Measurements from ENCODE around the gene PPP2R5D. TPM values are rescaled to one million over a fixed set of nuclear protein-coding genes. Genes with fewer than 3 reads are reported as not detected.
A peak's percentile ranks its signal among the peaks of the same experiment; 100 is the strongest.
"Not testable (repeated sequence)": the region's sequence is repeated elsewhere in the genome, so short reads cannot be mapped to it uniquely, and the experiment has no call there.

Gene PPP2R5D
- total and polyA plus RNA-seq, 9 of the 15 experiments (the other 6 are each of a cell fraction or from before 2014, with no cell fraction given): 1.3 to 96.1 (median 38.4) TPM

- BruUV-seq (replicated peaks): no TSS peak
- intact Hi-C loops (cut with micrococcal nuclease): no loop called here
- ATAC-seq: no peak
- in situ Hi-C loops (cut with MboI): no loop called here
- ChIA-PET CTCF (ENCODE audit: low intra/inter-chr PET ratio) (interaction anchor here (0.7 kb wide), 1 partner anchor 430 kb away, joined by 4 read pairs; no protein-coding TSS in a partner anchor), POLR2A (no interaction called here)
- Histone ChIP-seq H3K9ac (ENCODE audit: insufficient read depth in 1 of 2, low read depth in 2 of 2, low read length in 2 of 2) (no peak overlapping the region), H4K20me1 (replicated peaks; ENCODE audit: control insufficient read depth, insufficient read depth, low read length) (no peaks in the 10 kb centered on the region), H3K4me1 (replicated peaks in 1 of 2; ENCODE audit: control insufficient read depth in 2 of 2, insufficient read depth in 2 of 2, low read length in 2 of 2) (no peaks in the 10 kb centered on the region), H3K9me3 (replicated peaks; ENCODE audit: control insufficient read depth, insufficient read depth, low read depth, low read length) (no peaks in the 10 kb centered on the region), H3K79me2 (ENCODE audit: control insufficient read depth, insufficient read depth, low read length) (no peaks in the 10 kb centered on the region), H3K4me2 (ENCODE audit: insufficient read depth, low read length) (no peak overlapping the region), H3K9me1 (ENCODE audit: control insufficient read depth, insufficient read depth, low read length) (no peaks in the 10 kb centered on the region), H3K36me3 (ENCODE audit: control insufficient read depth, insufficient read depth, low read length) (no peaks in the 10 kb centered on the region), H3K4me3 (no peak overlapping the region), H3K27ac (ENCODE audit: extremely low read depth, low read depth, low read length) (no peak overlapping the region), H3K27me3 (ENCODE audit: control insufficient read depth in 2 of 2, insufficient read depth in 2 of 2, low read length in 2 of 2) (no peaks in the 10 kb centered on the region), H2AFZ (ENCODE audit: low read depth, low read length) (no peak overlapping the region)
- no peak for FAIRE-seq
- DNase-seq (ENCODE audit: extremely low read depth in 1 of 4, low spot score in 3 of 4): no peak
- 62% methylated on average over 4 of the region's 4 CpGs for WGBS (ENCODE audit: insufficient coverage, low coverage, missing lambda C conversion rate)
- TF ChIP-seq, protein P1, sequence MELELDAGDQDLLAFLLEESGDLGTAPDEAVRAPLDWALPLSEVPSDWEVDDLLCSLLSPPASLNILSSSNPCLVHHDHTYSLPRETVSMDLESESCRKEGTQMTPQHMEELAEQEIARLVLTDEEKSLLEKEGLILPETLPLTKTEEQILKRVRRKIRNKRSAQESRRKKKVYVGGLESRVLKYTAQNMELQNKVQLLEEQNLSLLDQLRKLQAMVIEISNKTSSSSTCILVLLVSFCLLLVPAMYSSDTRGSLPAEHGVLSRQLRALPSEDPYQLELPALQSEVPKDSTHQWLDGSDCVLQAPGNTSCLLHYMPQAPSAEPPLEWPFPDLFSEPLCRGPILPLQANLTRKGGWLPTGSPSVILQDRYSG (tag; conservative IDR thresholded peaks at IDR 0.05; ENCODE audit: low read depth): 0 out of 2 replicates have a peak, but pooled peaks have one; percentile 38
- TF ChIP-seq EGR1 (conservative IDR thresholded peaks at IDR 0.05) (no peak), CBFA2T3 (IDR thresholded peaks at IDR 0.05) (no peak), SMAD4 (CRISPR knock-in tag; conservative IDR thresholded peaks at IDR 0.05) (0 out of 2 replicates have a peak, but pooled peaks have one; percentile 22), CHD1 (IDR thresholded peaks at IDR 0.05; ENCODE audit: low read length) (no peak), PTRF (tag; IDR thresholded peaks at IDR 0.05) (peak; percentile 78), ZNF740 (CRISPR knock-in tag; IDR thresholded peaks at IDR 0.05) (no peak), ZNF740 (tag; IDR thresholded peaks at IDR 0.05) (0 out of 4 replicates have a peak, but pooled peaks of 1 of the 2 experiments have one; percentile 45), PTTG1 (tag; IDR thresholded peaks at IDR 0.05; ENCODE audit: low read depth) (peak; percentile 61), NR2C1 (IDR thresholded peaks at IDR 0.05) (no peak), NR2C1 (tag; IDR thresholded peaks at IDR 0.05) (0 out of 2 replicates have a peak, but pooled peaks have one; percentile 16), NR4A1 (CRISPR knock-in tag; IDR thresholded peaks at IDR 0.05) (no peak), NR4A1 (tag; IDR thresholded peaks at IDR 0.05) (0 out of 2 replicates have a peak, but pooled peaks have one; percentile 42), PHF20 (IDR thresholded peaks at IDR 0.05; ENCODE audit: partially characterized antibody) (no peak)
- TF ChIP-seq, protein P2, sequence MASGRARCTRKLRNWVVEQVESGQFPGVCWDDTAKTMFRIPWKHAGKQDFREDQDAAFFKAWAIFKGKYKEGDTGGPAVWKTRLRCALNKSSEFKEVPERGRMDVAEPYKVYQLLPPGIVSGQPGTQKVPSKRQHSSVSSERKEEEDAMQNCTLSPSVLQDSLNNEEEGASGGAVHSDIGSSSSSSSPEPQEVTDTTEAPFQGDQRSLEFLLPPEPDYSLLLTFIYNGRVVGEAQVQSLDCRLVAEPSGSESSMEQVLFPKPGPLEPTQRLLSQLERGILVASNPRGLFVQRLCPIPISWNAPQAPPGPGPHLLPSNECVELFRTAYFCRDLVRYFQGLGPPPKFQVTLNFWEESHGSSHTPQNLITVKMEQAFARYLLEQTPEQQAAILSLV (tag; IDR thresholded peaks at IDR 0.05): 0 out of 2 replicates have a peak, but pooled peaks have one; percentile 12
Observed at GRCh38 chr6:42952389-42952788, 32.0 kb upstream of the PPP2R5D start.

DNA sequence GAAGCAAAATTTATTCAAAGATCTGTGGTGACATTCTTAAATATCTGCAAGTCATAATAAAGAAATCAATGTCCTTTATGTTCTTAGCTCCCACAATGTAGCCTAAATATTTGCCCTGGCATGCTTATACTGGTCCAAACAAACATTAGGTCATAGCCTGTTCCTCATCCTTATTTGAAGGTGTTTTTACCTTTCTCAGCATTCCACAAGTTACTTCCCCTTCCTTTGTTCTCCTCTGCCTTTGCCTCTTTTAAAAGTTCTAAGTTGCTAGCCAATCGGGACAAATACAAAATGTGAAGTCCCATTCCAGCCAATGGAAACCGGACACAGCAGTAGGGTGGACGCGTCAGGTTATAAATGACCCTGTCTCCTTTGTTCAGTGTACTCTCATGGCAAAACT is 30.0 kb upstream of the PPP2R5D start:
- 46% methylated on average over 4 of the region's 4 CpGs for WGBS (ENCODE audit: insufficient coverage, low coverage, missing lambda C conversion rate)
- H3K9ac ChIP-seq (ENCODE audit: insufficient read depth in 1 of 2, low read depth in 2 of 2, low read length in 2 of 2); H3K36me3 ChIP-seq (ENCODE audit: control insufficient read depth, insufficient read depth, low read length); ATAC-seq; H3K27me3 ChIP-seq (ENCODE audit: control insufficient read depth in 2 of 2, insufficient read depth in 2 of 2, low read length in 2 of 2); H4K20me1 ChIP-seq (replicated peaks; ENCODE audit: control insufficient read depth, insufficient read depth, low read length); H3K27ac ChIP-seq (ENCODE audit: extremely low read depth, low read depth, low read length); BruUV-seq (replicated peaks); CTCF ChIA-PET (ENCODE audit: low intra/inter-chr PET ratio); H3K79me2 ChIP-seq (ENCODE audit: control insufficient read depth, insufficient read depth, low read length); H3K4me3 ChIP-seq; H3K9me1 ChIP-seq (ENCODE audit: control insufficient read depth, insufficient read depth, low read length); DNase-seq (ENCODE audit: extremely low read depth in 1 of 4, low spot score in 3 of 4); intact Hi-C loops (cut with micrococcal nuclease); H3K9me3 ChIP-seq (replicated peaks; ENCODE audit: control insufficient read depth, insufficient read depth, low read depth, low read length); H3K4me1 ChIP-seq (replicated peaks in 1 of 2; ENCODE audit: control insufficient read depth in 2 of 2, insufficient read depth in 2 of 2, low read length in 2 of 2); FAIRE-seq; H3K4me2 ChIP-seq (ENCODE audit: insufficient read depth, low read length); in situ Hi-C loops (cut with MboI); H2AFZ ChIP-seq (ENCODE audit: low read depth, low read length): not testable (repeated sequence)
- POLR2A ChIA-PET: interaction anchor here (0.6 to 1.1 kb wide), 2 partner anchors 19 to 24 kb away, joined by 3 read pairs; no protein-coding TSS in a partner anchor

Data from K562 (cell line).